Gastroesophageal sphincter (tissue), 3 donors: ENCODE measurements around the gene RYR2.

Experiments
- EP300 ChIP-seq: sonication (generic); formaldehyde crosslinking; IDR thresholded peaks from one replicate; pipeline ENCODE4 v1.6.1; 2017; ENCODE audit warnings: antibody characterized with exemption, mild to moderate bottlenecking
- POLR2A ChIP-seq, 2 donors: fragments of 450-650 bp; IDR thresholded peaks; one replicate each; pipeline ENCODE4 v1.6.1; 2017; ENCODE audit warnings: antibody characterized with exemption in 2 of 2, mild to moderate bottlenecking in 2 of 2, moderate library complexity in 1 of 2
- POLR2AphosphoS5 ChIP-seq: sonication (generic); formaldehyde crosslinking; IDR thresholded peaks from one replicate; pipeline ENCODE4 v1.6.1; 2017; ENCODE audit warnings: antibody characterized with exemption
- TF ChIP-seq, protein P1 (sequence below), 4 experiments: fragments of 200-600 bp in 2 of 4; fragments of 450-650 bp in 2 of 4; sonication (generic) in 1 of 4; IDR thresholded peaks; one replicate each; pipeline ENCODE4 v1.5.1; 2017 to 2019; ENCODE audit warnings: antibody characterized with exemption in 4 of 4, mild to moderate bottlenecking in 2 of 4, moderate library complexity in 2 of 4

DNA sequence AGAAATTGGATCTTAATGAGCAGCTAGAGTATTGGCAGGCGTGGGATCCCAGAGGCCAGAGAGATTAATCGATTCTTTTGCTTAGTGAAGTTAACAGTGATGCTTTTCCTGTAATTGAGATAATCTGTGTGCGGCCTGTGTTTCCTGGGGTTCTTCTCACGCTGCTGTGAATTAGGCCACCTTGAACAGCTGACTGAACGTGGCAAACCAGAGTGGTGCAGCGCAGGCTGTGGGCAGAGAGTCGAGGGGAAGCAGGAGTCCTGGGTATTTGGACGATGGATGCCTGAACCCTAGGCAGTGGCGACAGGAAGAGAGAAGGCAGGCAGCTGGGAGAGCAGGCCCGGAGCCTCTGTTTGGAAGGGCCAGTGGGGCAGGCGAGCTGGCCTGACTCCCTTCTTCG is 51.7 kb downstream of the RYR2 start:
- TF ChIP-seq EP300: no peak
- TF ChIP-seq, protein P1, sequence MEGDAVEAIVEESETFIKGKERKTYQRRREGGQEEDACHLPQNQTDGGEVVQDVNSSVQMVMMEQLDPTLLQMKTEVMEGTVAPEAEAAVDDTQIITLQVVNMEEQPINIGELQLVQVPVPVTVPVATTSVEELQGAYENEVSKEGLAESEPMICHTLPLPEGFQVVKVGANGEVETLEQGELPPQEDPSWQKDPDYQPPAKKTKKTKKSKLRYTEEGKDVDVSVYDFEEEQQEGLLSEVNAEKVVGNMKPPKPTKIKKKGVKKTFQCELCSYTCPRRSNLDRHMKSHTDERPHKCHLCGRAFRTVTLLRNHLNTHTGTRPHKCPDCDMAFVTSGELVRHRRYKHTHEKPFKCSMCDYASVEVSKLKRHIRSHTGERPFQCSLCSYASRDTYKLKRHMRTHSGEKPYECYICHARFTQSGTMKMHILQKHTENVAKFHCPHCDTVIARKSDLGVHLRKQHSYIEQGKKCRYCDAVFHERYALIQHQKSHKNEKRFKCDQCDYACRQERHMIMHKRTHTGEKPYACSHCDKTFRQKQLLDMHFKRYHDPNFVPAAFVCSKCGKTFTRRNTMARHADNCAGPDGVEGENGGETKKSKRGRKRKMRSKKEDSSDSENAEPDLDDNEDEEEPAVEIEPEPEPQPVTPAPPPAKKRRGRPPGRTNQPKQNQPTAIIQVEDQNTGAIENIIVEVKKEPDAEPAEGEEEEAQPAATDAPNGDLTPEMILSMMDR (IDR thresholded peaks at IDR 0.05): no peak
- TF ChIP-seq POLR2AphosphoS5: no peak
- no peak for TF ChIP-seq POLR2A (IDR thresholded peaks at IDR 0.05)
